Thyroid gland (tissue), 4 donors: ENCODE measurements around the gene RHBDF2. TPM values are rescaled to one million over a fixed set of nuclear protein-coding genes. Genes with fewer than 3 reads are reported as not detected.
"Not testable (repeated sequence)": the region's sequence is repeated elsewhere in the genome, so short reads cannot be mapped to it uniquely, and the experiment has no call there.

ENCODE experiments used
- DNase-seq, 2 donors: peaks; one replicate each; pipeline ENCODE4 v3.0.0-alpha.2; 2019
- H3K27ac ChIP-seq, 3 donors: fragments of 200-600 bp; sonication (generic); 1 replicate in 2 of 3; 2 replicates in 1 of 3; pipeline ENCODE4 v1.5.1; 2016 to 2019; ENCODE audit warnings: mild to moderate bottlenecking in 1 of 3, moderate library complexity in 1 of 3
- H3K27me3 ChIP-seq: fragments of 200-600 bp; sonication (generic); one replicate; pipeline ENCODE4 v1.5.1; 2019
- H3K36me3 ChIP-seq, 2 donors: fragments of 200-600 bp; sonication (generic); one replicate each; pipeline ENCODE4 v1.5.1; 2016 to 2019
- H3K4me1 ChIP-seq, 2 donors: fragments of 200-600 bp; sonication (generic); one replicate each; pipeline ENCODE4 v1.5.1; 2017 to 2019
- H3K4me3 ChIP-seq, 3 donors: fragments of 200-600 bp; sonication (generic); replicated peaks in 1 of 3; 1 replicate in 2 of 3; 2 replicates in 1 of 3; pipeline ENCODE4 v1.5.1; 2016; ENCODE audit warnings: mild to moderate bottlenecking in 1 of 3
- H3K9me3 ChIP-seq: fragments of 200-600 bp; sonication (generic); one replicate; pipeline ENCODE4 v1.5.1; 2017
- CTCF ChIP-seq, 6 experiments: fragments of 200-600 bp in 3 of 6; fragments of 450-650 bp in 3 of 6; sonication (generic) in 3 of 6; IDR thresholded peaks; one replicate each; pipeline ENCODE4 v1.5.1; 2016 to 2019; ENCODE audit warnings: antibody characterized with exemption in 6 of 6, mild to moderate bottlenecking in 2 of 6, inconsistent platforms in 1 of 6, moderate library complexity in 1 of 6
- POLR2A ChIP-seq, 2 donors: fragments of 450-650 bp; IDR thresholded peaks; one replicate each; pipeline ENCODE4 v1.6.1; 2017; ENCODE audit warnings: antibody characterized with exemption in 2 of 2, mild to moderate bottlenecking in 2 of 2, moderate library complexity in 1 of 2
- WGBS, 2 donors: methylation state at CpG; one replicate each; pipeline ENCODE4 v1.1.5; 2017; 5-methylcytosine and 5-hydroxymethylcytosine counted together
- intact Hi-C: fragments of 100-400 bp; cut with DNase I; formaldehyde crosslinking; loops from one replicate; pipeline ENCODE4 v1.15.1; 2023
- total RNA-seq, 4 donors: library from RNA; depleted of rRNA; stranded (reverse); fragments of >200 nt; gene quantifications; one replicate each; pipeline ENCODE4 v1.2.3, GENCODE V29; 2016

RHBDF2 gene
- total RNA-seq, 4 donors from 2014 or later, result 16.4 to 31.1 (median 22.1) TPM

- no peak for TF ChIP-seq CTCF (IDR thresholded peaks at IDR 0.05)
- TF ChIP-seq POLR2A (IDR thresholded peaks at IDR 0.05), result no peak
- no peak for DNase-seq
- Histone ChIP-seq H3K27me3 (no peaks in the 10 kb centered on the region), H3K27ac (peak overlapping the region in 2 of 3 donors; percentile 56 to 66), H3K36me3 (no peaks in the 10 kb centered on the region), H3K4me3 (peak overlapping the region in 1 of 3 donors; percentile 47), H3K9me3 (no peaks in the 10 kb centered on the region), H3K4me1 (peaks cover 15 to 45% of the 10 kb centered on the region in 2 donors)
- WGBS, 2 donors, result 84 to 88% methylated on average over 6 to 13 of the region's 19 CpGs
- intact Hi-C loops, result no loop called here
Observed at GRCh38 chr17:76535788-76536510, 34.7 kb upstream of the RHBDF2 start.

GRCh38 chr17:76534831-76535732 is 33.9 kb upstream of the RHBDF2 start:
- H3K27me3 ChIP-seq, result no peaks in the 10 kb centered on the region
- peak overlapping the region in 1 of 3 donors; percentile 47 for H3K4me3 ChIP-seq
- 81 to 94% methylated on average over 5 to 7 of the region's 7 CpGs for WGBS, 2 donors
- TF ChIP-seq CTCF (IDR thresholded peaks at IDR 0.05), result no peak
- TF ChIP-seq POLR2A (IDR thresholded peaks at IDR 0.05), result no peak
- H3K27ac ChIP-seq, result peak overlapping the region in 2 of 3 donors; percentile 53 to 56
- peaks cover 13 to 46% of the 10 kb centered on the region in 2 donors for H3K4me1 ChIP-seq
- no peaks in the 10 kb centered on the region for H3K36me3 ChIP-seq
- DNase-seq, result no peak
- H3K9me3 ChIP-seq, result no peaks in the 10 kb centered on the region
- intact Hi-C loops, result no loop called here

GRCh38 chr17:76533640-76534359 is 32.6 kb upstream of the RHBDF2 start:
- H3K27me3 ChIP-seq, H3K9me3 ChIP-seq, H3K4me3 ChIP-seq, H3K36me3 ChIP-seq, DNase-seq, intact Hi-C loops, H3K27ac ChIP-seq: not testable (repeated sequence)
- 90 to 96% methylated on average over 9 of the region's 9 CpGs for WGBS, 2 donors
- peaks cover 12 to 45% of the 10 kb centered on the region in 2 donors for H3K4me1 ChIP-seq

GRCh38 chr17:76532072-76532651 is 30.9 kb upstream of the RHBDF2 start:
- no peaks in the 10 kb centered on the region for H3K27me3 ChIP-seq
- no peak overlapping the region for H3K4me3 ChIP-seq
- no peaks in the 10 kb centered on the region for H3K36me3 ChIP-seq
- no peak for TF ChIP-seq CTCF (IDR thresholded peaks at IDR 0.05)
- TF ChIP-seq POLR2A (IDR thresholded peaks at IDR 0.05), result no peak
- DNase-seq, result no peak
- 90 to 92% methylated on average over 8 of the region's 8 CpGs for WGBS, 2 donors
- no peaks in the 10 kb centered on the region for H3K9me3 ChIP-seq
- H3K27ac ChIP-seq, result peak overlapping the region in 2 of 3 donors; percentile 93 to 95
- intact Hi-C loops, result no loop called here
- H3K4me1 ChIP-seq, result peaks cover 17 to 46% of the 10 kb centered on the region in 2 donors

- H3K27me3 ChIP-seq, result no peaks in the 10 kb centered on the region
Observed at GRCh38 chr17:76531486-76532038, 30.3 kb upstream of the RHBDF2 start.

More at GRCh38 chr17:76531486-76532038, 30.3 kb upstream of the RHBDF2 start:
- intact Hi-C loops, result no loop called here
- no peaks in the 10 kb centered on the region for H3K36me3 ChIP-seq
- TF ChIP-seq POLR2A (IDR thresholded peaks at IDR 0.05), result no peak
- TF ChIP-seq CTCF (IDR thresholded peaks at IDR 0.05), result no peak
- no peaks in the 10 kb centered on the region for H3K9me3 ChIP-seq
- WGBS, 2 donors, result 74% methylated on average over 12 to 15 of the region's 18 CpGs
- no peak overlapping the region for H3K4me3 ChIP-seq
- DNase-seq, result no peak
- peaks cover 20 to 47% of the 10 kb centered on the region in 2 donors for H3K4me1 ChIP-seq
- H3K27ac ChIP-seq, result peak overlapping the region; percentile 89 to 95 (median 93)
